ENCODE data around the gene HLA-G.
"Not testable (repeated sequence)": the region's sequence is repeated elsewhere in the genome, so short reads cannot be mapped to it uniquely, and the experiment has no call there.

HLA-G gene

DNA sequence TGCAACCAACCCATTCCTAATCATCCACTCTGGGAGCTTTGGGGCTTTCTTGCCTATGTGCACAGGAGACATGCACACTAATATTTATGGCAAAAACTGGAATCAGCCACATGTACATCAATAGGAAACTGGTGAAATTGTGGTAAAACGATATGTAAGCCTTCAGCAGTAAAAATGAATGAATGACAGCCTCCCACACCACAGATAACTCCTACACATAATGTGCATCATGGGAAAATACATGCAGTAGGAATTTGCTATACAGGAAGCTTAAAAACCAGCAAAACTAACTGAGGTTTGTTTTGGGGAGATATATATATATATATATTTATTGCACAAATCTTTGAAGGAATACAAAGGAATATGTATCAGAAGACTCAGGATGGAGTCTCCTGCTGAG is 47.6 kb downstream of the HLA-G start:
- no peak overlapping the region for H3K27ac ChIP-seq
- TF ChIP-seq, protein P1, sequence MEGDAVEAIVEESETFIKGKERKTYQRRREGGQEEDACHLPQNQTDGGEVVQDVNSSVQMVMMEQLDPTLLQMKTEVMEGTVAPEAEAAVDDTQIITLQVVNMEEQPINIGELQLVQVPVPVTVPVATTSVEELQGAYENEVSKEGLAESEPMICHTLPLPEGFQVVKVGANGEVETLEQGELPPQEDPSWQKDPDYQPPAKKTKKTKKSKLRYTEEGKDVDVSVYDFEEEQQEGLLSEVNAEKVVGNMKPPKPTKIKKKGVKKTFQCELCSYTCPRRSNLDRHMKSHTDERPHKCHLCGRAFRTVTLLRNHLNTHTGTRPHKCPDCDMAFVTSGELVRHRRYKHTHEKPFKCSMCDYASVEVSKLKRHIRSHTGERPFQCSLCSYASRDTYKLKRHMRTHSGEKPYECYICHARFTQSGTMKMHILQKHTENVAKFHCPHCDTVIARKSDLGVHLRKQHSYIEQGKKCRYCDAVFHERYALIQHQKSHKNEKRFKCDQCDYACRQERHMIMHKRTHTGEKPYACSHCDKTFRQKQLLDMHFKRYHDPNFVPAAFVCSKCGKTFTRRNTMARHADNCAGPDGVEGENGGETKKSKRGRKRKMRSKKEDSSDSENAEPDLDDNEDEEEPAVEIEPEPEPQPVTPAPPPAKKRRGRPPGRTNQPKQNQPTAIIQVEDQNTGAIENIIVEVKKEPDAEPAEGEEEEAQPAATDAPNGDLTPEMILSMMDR (conservative IDR thresholded peaks at IDR 0.05) = no peak

DNA sequence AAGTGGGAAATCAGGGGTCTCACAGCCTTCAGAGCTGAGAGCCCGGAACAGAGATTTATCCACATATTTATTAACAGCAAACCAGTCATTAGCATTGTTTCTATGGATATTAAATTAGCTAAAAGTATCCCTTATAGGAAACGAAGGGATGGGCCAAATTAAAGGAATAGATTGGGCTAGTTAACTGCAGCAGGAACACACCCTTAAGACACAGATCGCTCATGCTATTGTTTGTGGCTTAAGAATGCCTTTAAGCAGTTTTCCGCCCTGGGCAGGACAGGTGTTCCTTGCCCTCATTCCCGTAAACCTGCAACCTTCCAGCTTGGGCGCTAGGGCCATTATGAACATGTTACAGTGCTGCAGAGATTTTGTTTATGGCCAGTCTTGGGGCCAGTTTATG is 48.1 kb downstream of the HLA-G start:
- not testable (repeated sequence) for H3K27ac ChIP-seq

Measured in VCaP (cell line).